GM21367 (cell line): ENCODE results near the gene SLC25A29.
"Not testable (repeated sequence)": the region's sequence is repeated elsewhere in the genome, so short reads cannot be mapped to it uniquely, and the experiment has no call there.

Source experiments
- ATAC-seq: cut with Tn5 transposase; IDR thresholded peaks from one replicate; pipeline ENCODE4 v1.9.1; 2021; ENCODE audit not compliant: unreplicated experiment

Gene SLC25A29

DNA sequence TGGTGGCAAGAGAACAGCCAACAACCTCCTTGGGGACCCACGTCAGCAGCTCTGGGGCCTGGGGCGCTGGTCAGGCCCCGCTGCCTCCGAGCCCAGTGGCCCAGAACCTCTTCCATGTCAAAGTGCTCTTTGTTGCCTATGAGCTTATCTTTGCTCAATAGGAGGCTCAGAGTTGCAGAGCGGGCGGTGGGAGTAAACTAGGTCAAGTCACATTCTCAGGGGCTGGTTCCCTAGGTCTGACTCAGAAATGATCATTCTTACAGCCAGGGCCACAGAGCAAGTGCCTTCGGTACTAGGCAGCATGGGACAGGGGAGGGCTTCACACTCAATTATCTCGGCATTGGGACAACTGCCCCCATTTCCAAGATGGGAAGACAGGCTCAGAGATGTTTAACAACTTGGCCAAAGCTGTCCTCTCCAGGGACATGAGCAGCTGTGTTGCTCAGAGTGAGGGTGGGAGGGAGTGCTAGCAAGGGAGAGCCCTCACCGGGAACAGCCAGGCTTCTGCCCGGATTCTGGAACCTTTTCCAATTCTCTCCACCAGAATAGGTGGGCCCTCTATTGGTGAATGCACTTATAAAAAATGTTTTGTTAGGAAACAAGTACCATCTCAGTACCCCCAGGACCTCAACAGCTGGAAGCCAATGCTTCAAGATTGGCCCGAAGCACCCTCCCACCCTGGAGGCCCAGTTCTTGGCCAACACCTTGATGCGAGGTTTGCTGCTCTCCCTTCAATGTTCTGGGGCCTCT is 11.9 kb downstream of the SLC25A29 start:
- no peak for ATAC-seq

DNA sequence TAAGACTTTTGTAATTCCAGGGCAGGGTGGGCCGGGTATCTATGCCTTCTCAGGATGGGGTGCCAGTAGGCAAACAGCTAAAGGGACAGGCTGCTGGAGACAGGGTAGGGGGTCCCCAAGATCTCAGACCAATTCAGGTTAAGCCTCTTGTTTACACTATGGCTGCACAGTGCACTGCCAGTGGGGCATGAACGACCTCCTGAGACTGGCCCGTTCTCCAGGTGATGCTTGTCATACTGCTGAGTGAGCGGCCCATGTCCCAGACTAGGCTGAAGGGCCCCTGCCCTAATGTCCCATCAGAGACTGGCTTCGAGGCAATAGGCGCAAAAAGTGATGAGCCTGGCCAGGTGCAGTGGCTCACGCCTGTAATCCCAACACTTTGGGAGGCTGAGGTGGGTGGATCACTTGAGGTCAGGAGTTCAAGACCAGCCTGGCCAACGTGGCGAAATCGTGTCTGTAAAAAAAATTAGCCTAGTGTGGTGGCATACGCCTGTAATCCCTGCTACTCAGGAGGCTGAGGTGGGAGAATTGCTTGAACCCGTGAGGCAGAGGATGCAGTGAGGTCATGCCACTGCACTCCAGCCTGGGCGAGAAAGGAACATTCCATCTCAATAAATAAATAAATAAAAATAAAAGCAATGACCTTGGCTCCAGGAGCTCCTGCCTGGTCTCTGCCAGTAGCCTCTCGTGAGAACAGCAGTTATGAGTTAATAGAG is 12.6 kb downstream of the SLC25A29 start:
- ATAC-seq = no peak

DNA sequence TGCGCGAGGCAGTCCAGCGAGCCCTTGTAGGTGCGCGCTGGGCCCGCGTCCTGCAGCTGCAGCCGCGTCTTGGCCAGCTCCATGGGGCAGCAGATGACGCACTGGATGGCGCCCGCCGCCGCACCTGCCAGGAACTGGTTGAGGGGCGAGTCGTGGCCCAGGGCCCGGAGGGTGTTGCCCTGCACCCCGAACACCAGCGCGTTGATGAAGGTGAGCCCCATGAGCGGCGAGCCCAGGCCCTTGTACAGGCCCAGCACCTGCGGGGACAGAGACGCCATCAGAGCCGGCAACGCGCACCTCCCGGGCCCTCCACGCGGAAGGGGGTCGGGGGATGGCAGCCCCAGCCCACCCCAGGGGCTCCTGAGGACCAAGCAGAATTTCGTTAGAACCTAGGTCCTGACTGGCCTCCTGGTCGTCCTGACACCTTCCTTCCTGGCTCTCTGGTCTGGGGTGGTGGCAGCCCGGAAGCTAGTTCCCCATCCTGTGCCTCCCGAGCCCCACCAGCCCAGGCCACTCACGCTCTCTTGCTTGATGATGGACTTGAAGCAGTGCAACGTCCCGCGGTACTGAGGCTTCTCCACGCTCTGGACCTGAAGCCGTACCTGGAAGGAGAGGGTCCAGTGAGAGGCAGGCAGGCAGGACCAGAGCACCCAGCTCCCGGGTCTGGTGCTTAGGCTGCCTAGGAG is 13.3 kb downstream of the SLC25A29 start:
- ATAC-seq = no peak

DNA sequence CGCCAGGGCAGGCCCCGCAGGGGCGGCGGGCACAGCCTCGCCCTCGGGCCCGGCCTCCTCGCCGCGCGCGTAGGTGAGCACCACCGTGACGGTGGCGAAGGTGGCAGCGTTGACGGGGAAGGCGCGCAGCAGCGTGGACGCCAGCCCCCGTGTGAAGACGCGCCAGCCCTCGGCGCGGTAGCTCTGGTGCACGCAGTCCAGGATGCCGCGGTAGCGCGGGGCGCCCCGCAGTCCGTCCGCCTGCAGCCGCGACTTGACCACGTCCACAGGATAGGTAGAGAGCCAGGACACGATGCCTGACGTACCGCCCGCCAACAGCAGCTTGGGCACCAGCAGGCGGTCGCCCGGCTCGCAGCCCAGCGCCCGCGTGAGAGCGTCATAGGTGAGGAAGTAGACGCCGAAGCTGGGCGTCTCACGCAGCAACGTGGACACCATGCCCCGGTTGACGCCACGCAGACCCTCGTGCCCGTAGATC is 13.9 kb downstream of the SLC25A29 start:
- no peak for ATAC-seq

DNA sequence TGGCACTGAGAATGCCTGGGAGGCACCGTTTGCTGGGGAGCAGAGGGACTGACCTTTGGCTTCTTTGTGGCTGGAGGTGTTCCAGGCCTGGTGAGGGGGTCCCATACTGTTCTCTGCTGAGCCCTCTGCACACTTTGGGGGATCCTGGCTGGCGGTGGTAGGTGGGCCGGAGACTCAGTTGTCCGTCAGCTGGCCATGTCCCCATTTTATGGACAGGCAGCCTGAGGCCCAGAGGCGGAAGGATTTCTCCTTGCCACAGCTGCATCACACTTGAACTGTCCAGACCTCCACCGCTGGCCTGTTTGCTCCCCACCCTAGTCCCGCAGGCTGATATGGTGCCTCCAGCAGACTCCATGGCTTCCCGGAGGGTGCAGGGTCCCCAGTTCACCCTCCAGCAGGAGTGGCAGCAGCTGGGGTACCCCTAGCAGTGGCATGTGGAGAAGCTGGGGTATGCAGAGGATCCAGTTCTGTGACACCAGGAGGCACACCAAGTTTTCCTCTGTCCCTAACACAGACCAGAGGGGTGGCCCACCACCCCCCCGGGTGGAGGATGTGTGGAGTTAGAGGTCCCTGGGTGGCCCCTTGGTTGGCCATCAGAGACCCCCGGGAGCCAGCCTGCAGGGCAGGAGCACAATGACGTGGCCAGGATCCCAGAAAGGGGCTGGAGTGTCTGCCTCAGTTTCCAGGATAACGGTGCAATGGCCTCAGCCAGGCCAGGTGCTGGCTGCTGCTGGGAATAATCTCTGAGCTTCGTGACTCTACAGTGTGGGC is 14.8 kb downstream of the SLC25A29 start:
- no peak for ATAC-seq

DNA sequence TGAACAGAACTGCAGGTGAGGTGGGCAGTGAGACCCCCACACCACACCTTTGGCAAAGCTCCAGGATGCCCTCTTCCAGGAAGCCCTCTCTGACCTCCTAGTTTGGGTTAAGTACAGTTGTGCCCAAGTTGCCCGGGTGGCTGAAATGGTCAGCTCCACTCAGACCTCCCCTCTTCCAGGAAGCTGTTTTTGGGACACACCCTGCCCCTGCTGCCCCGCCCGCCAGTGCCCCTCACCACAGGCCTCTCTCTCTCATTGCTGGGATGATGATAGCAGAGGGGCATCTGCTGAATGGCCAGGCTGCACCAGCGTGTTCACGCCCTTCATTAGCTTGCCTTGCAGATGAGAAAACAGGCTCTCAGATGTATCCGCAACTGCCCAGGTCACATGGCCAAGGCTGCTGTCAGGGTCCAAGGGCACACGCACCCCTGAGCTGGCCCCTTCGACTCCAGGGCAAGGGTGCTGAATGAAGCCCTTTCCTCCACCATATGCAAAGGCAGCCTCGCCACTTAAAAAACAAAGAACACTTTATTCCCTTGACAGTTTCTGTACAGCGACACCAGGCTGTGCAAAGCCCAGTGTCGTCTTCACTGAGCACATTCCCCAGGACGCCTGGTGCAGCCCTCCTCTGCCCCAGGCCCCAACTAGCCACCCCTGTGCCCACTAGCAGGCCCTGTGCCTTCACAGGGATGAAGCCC is 15.5 kb downstream of the SLC25A29 start:
- no peak for ATAC-seq

DNA sequence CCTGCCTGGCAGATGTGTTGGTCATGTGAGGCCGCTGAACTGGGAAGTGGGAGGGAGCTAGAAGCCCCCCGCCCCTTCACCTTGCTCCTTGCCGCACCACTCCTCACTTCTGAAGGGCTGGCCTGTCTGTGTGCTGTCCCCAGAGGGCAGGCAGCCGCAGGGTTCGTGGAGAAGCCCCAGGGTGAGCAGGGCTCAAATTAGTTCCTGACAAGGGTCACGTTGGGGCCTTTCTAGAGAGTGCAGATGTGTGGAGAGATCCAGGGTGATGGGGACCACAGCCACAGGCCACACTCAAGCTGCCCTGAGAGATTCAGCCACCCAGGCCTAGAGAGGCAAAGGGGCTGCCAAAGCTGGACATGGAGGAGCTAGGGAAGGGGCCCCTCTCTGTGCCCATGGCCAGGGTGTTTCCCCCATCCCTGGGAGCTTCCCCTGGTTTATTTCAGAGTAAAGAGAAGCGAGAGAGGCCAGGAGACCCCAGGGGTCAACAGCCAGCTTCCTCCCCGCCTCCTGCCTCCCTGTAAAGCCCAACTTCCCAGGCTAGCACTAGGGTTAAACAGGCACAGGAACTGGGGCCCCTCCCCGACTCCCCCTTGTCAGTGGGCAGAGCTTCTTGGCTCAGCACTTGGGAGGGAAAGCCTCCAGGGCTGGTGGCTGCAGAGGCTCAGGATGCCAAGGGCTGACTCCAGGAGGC is 16.2 kb downstream of the SLC25A29 start:
- no peak for ATAC-seq

DNA sequence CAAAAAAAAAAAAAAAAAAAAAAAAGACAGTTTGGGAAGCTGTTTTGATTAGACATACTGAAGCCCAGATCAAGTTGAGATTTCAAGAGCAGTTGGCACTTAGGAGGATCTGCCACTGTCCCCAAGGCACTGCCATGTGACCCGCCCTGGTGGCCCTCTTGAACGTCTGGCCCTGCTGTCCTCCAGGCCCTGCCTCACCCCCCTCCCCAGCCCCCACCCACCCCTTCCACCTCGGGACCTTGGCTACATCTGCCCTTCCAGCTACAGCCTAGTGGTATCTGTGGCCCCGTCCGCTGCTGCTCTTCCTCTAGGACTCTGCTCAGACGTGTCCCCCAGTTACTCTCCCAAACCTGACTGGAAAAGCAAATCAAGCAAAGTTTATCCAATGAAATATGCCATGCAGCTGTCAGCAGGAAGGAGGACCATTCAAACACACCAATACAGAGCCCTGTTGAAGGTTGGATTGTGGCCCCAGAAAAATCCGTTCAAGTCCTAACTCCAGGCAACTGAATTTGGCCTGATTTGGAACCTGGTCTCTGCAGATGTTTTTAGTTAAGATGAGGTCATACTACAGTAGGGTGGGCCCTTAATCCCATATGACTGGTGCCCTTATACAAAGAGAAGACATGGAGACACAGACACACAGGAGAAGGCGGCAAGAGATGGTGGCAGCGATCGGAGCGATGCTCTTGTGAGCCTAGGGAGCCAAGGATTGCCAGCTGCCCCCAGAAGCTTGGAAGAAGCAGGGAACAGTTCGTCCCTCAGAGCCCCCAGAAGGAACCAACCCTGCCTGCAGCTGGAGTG is 17.7 kb downstream of the SLC25A29 start:
- no peak for ATAC-seq

DNA sequence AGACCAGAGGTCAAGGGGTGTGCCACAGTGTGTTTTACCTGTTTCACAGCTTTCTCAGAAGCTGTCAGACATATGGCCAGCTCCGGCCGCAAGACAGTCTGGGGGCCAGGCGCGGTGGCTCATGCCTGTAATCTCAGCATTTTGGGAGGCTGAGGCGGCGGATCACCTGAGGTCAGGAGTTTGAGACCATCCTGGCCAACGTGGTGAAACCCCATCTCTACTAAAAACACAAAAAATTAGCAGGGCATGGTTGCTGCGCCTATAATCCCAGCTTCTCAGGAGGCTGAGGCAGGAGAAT is 18.3 kb downstream of the SLC25A29 start:
- not testable (repeated sequence) for ATAC-seq

DNA sequence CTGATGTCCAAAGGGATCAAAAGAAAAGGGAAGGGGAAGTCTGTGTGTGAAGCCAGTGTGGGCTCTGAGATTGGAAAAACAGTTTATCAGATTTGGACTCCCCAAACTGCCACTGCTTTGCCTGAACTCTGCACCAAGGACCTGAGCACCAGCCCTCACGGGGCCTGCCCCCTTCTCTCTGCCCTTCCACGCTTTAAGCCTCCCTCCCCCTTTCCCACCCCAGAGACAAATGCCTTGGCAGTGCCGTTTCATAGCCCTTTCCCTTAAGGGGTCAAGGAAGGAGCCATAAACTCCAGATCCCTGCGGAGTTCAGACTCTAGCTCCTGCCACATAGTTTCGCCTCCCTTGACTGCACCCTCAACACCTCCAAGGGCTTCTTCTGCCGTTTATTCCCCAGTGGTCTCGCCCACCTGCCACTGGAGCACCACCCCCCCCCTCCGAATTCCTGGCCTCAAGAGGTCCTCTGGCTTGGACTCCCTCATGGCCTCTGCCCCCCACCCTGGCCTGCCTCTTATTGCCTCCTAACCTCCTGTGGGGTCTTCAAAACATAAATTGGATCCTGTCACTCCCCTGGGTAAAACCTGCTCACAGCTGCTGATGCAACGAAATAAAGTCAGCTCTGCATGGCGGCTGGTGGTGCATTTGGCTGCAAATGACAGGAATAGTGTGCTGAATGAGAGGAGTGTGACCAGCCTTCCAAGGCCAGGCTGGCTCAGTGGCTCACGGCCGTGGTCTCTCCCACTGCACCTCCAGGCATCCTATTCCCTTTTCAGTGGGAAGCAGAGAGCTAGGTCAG is 18.8 kb downstream of the SLC25A29 start:
- no peak for ATAC-seq

DNA sequence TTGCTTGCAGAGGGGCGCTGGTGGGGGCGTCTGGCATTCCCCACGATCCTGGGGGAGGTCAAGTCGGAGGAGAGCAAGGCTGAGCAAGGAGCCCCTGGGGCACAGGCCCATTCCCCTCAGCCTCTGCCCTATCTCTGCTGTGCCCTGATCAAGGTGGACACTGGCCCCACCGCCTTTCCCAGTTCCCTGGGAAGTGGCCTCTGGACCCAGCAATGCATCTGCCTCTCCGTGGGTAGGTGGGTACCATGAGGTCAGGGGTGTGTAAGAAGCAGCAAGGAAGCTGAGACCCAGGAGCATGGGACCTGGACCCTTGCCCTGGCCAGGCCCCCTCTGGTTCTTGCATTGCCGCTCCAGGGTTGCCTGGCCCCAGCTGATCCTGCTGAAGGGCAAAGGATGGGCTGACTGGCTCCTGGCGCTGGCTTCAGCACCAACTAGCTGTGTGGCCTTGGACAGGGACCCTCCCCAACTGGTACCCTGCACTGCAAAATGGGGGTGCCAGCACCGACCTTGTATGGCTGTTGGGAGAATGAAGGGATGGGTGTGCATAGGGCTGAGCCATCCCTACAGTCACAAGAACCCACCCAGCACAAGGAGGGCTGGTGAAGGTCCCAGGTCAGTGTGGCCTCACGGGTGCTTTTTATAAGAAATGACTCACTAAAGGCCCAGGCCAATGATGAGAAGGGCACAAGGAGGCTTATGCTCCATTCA is 19.6 kb downstream of the SLC25A29 start:
- ATAC-seq = no peak

DNA sequence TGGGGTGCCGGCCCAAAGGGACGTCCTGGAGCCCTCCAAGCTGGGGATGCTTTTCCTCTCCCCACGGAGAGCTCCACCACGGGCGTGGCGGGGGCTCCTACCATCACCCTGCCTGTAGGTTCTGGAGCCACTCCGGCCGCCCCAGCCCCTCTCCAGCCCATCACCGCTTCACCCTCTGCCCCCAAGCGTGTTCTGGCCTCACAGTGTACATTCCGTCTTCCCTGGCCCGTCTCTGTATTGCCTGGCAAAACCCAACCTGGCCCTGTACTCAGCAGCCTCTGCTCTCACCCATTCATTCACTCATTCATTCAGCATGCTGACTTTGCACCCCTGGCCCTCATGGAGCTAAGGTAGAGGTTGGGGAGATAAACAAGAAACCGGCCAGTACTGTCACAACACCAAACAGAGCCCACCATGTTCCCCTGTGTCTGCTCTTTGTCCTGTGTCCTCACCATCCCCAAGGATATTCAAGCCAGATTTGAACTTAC is 20.3 kb downstream of the SLC25A29 start:
- peak; percentile 6 for ATAC-seq

DNA sequence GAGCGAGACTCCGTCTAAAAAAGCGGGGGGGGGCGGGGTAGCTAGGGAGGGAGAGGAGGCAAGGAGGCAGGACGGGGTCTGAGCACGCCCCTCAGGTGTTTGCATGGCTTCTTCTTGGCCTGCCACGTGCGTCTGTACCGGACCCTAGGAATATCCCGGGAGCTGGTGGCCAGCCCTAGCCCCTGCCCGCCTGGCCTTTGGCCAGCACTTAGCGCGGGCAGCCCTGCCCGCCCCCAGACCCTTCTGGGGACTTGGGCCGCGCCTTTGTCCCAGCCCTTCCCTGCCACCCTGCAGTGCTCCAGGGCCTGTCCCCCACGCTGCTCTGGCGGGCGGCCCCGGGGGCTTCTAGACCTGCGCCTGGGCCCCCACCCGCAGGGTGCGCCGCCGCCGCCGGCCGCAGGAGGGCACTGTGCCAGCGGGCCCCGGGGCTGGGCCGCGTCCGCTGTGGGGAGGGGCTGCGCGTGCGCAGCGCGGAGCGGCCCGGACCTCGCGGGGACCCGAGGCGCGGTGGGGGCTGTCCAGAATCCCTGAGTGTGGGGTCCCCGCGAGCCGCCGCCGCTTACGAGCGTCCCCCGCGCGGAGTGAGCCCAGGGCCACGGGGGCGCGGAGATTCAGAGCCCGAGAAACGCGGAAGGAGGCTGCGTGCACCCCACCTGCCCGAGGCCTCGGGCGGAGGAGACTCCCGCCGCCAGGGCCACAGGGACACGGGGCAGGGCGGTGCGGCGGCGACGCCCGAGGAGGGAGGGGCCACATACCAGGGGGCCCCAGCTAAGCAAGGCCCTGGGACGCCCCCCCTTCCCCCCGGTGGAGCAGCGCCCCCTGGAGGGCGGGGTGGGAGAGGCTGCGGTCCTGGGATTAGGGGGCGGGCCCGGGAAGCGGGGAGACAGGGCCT is 21.0 kb downstream of the SLC25A29 start:
- ATAC-seq = peak; percentile 80

DNA sequence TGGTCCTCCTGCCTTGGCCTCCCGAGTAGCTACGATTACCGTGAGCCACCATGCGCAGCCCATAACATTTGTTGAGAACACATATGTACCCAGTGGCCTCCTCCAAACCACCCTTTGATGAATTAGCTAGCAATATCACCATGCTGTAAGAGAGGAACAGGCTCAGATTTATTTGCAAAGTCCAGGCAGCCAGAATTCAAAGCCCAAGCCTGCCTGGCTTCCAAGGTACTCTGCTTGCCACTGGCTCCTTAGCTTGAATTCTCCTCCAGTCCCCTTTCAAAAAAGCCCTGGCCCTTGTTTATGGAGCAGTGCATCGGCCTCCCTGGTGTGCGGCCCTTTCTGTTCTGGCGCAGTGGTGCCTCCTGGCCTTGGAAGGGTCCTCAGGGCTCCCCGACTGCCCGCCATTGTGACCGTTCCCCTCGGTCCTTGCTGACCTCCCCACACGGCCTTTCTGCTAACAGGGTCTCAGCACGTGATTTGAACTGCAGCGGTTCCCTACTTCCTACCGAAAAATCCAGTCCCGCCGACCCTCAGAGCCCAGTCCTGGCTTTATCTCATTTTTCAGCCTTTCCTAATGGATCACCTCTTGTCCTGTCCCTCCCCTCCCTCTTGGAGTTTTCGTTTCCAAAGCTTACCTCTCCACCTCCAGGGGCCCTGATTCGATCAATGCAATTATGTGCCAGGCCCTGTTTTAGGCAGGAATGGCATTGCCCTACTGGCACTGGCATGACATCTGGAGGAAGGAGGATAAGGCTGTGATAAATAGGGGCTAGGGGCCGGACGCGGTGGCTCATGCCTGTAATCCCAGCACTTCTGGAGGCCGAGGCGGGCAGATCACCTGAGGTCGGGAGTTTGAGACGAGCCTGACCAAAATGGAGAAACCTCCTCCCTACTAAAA is 22.0 kb downstream of the SLC25A29 start:
- ATAC-seq = no peak

DNA sequence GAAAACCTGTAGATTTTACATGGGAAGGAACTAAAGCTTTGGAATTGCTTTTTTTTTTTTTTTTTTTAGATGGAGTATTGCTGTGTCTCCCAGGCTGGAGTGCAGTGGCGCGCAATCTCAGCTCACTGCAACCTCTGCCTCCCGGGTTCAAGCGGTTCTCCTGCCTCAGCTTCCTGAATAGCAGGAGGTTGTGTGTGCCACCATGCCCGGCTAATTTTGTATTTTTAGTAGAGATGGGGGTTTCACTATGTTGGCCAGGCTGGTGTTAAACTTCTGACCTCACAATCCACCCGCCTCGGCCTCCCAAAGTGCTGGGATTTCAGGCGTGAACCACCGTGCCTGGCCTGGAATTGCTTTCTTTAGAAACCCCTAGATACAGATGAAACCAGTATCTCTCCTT is 22.8 kb downstream of the SLC25A29 start:
- ATAC-seq = not testable (repeated sequence)
